IMR-90 (cell line): Measurements from ENCODE around the gene ATP9B. TPM values are rescaled to one million over a fixed set of nuclear protein-coding genes. Genes with fewer than 3 reads are reported as not detected.

Experiments used
- ATAC-seq: fragments of 200-7000 bp; cut with Tn5 transposase; 2 replicates; pipeline ENCODE4 v1.9.1; 2020; ENCODE audit warnings: low read depth, mild to moderate bottlenecking, moderate library complexity
- BruUV-seq: library from RNA; stranded (reverse); fragments of 400-500 nt; replicated peaks from 2 replicates; lab custom pipeline; 2021; lab: Mats Ljungman, UMichigan
- CTCF ChIA-PET: fragments of 300-600 bp; formaldehyde crosslinking; extraction: SDS; loops from one replicate; lab custom pipeline; 2021; ENCODE audit warnings: antibody characterized with exemption; lab: Yijun Ruan, JAX
- POLR2A ChIA-PET: fragments of 300-600 bp; sonication (Branson Sonifier 250); formaldehyde crosslinking; loops from one replicate; lab custom pipeline; 2022; ENCODE audit warnings: antibody characterized with exemption; ENCODE audit not compliant: unreplicated experiment; lab: Charles Lee
- DNase-seq: peaks from one replicate; pipeline ENCODE4 v3.0.0; 2013
- H2AFZ ChIP-seq: replicated peaks from 2 replicates; pipeline ENCODE3; 2013; ENCODE audit warnings: low read length, mild to moderate bottlenecking; ENCODE audit not compliant: poor library complexity
- H2AK5ac ChIP-seq: 2 replicates; pipeline ENCODE4 v1.6.1; 2013; ENCODE audit warnings: low read depth, low read length, inconsistent platforms
- H2AK9ac ChIP-seq: replicated peaks from 2 replicates; pipeline ENCODE3; 2013; ENCODE audit warnings: mild to moderate bottlenecking, low read depth, low read length, moderate library complexity; ENCODE audit not compliant: poor library complexity
- H2BK120ac ChIP-seq: 2 replicates; pipeline ENCODE4 v1.6.1; 2013; ENCODE audit warnings: low read depth, low read length, inconsistent platforms
- H2BK15ac ChIP-seq: 3 replicates; pipeline ENCODE4 v1.6.1; 2013; ENCODE audit warnings: low read depth, low read length, inconsistent platforms
- H2BK20ac ChIP-seq: 2 replicates; pipeline ENCODE4 v1.6.1; 2013; ENCODE audit warnings: low read depth, mild to moderate bottlenecking, inconsistent platforms, low read length, moderate library complexity
- H2BK5ac ChIP-seq: 2 replicates; pipeline ENCODE4 v1.6.1; 2013; ENCODE audit warnings: mild to moderate bottlenecking, low read depth, low read length, inconsistent platforms; ENCODE audit not compliant: poor library complexity, severe bottlenecking
- H3K14ac ChIP-seq: replicated peaks from 2 replicates; pipeline ENCODE4 v1.6.1; 2013; ENCODE audit warnings: low read depth, low read length, inconsistent platforms
- H3K18ac ChIP-seq: 2 replicates; pipeline ENCODE4 v1.6.1; 2013; ENCODE audit warnings: low read depth, low read length, control low read depth
- H3K23ac ChIP-seq: 2 replicates; pipeline ENCODE4 v1.6.1; 2013; ENCODE audit warnings: low read depth, low read length, inconsistent platforms
- H3K27ac ChIP-seq: 2 replicates; pipeline ENCODE4 v1.5.1; 2013; ENCODE audit warnings: mild to moderate bottlenecking, control low read depth, low read length; ENCODE audit not compliant: insufficient read depth
- H3K27me3 ChIP-seq: 2 replicates; pipeline ENCODE4 v1.6.1; 2013; ENCODE audit warnings: low read length; ENCODE audit not compliant: control insufficient read depth, insufficient read depth
- H3K36me3 ChIP-seq: 2 replicates; pipeline ENCODE4 v1.6.1; 2013; ENCODE audit warnings: low read length, mixed read lengths; ENCODE audit not compliant: control insufficient read depth, insufficient read depth
- H3K4ac ChIP-seq: 2 replicates; pipeline ENCODE4 v1.6.1; 2013; ENCODE audit warnings: low read depth, low read length, inconsistent platforms
- H3K4me1 ChIP-seq: 2 replicates; pipeline ENCODE4 v1.6.1; 2013; ENCODE audit warnings: low read length, mixed read lengths; ENCODE audit not compliant: control insufficient read depth, insufficient read depth
- H3K4me2 ChIP-seq: 2 replicates; pipeline ENCODE4 v1.6.1; 2013; ENCODE audit warnings: low read depth, mild to moderate bottlenecking, control low read depth, low read length, moderate library complexity
- H3K4me3 ChIP-seq: 2 replicates; pipeline ENCODE4 v1.5.1; 2013; ENCODE audit warnings: low read depth, mild to moderate bottlenecking, control low read depth, low read length, moderate library complexity; ENCODE audit not compliant: insufficient read depth
- H3K56ac ChIP-seq: 2 replicates; pipeline ENCODE4 v1.6.1; 2013; ENCODE audit warnings: low read length, inconsistent platforms; ENCODE audit not compliant: insufficient read depth; ENCODE audit errors: extremely low read depth
- H3K79me1 ChIP-seq, 2 experiments: 2 replicates each; pipeline ENCODE4 v1.6.1; 2013; ENCODE audit warnings: low read length in 2 of 2, inconsistent platforms in 1 of 2, low read depth in 1 of 2
- H3K9ac ChIP-seq: 2 replicates; pipeline ENCODE4 v1.6.1; 2013; ENCODE audit warnings: low read depth, low read length, control low read depth
- H3K9me1 ChIP-seq: 2 replicates; pipeline ENCODE4 v1.6.1; 2013; ENCODE audit warnings: low read length, inconsistent platforms; ENCODE audit not compliant: insufficient read depth
- H3K9me3 ChIP-seq: 2 replicates; pipeline ENCODE4 v1.6.1; 2013; ENCODE audit warnings: low read length; ENCODE audit not compliant: control insufficient read depth, insufficient read depth
- H4K20me1 ChIP-seq: 2 replicates; pipeline ENCODE4 v1.6.1; 2013; ENCODE audit warnings: low read length, inconsistent platforms; ENCODE audit not compliant: insufficient read depth
- H4K5ac ChIP-seq: 2 replicates; pipeline ENCODE4 v1.6.1; 2013; ENCODE audit warnings: mild to moderate bottlenecking, low read depth, low read length, control low read depth
- H4K8ac ChIP-seq, 2 experiments: 2 replicates each; pipeline ENCODE4 v1.6.1; 2013; ENCODE audit warnings: low read depth in 2 of 2, low read length in 2 of 2, control low read depth in 1 of 2, inconsistent platforms in 1 of 2
- H4K91ac ChIP-seq: 2 replicates; pipeline ENCODE4 v1.6.1; 2013; ENCODE audit warnings: low read depth, low read length, inconsistent platforms; ENCODE audit not compliant: insufficient read depth
- CHD1 ChIP-seq: IDR thresholded peaks from 2 replicates; pipeline ENCODE4 v1.6.1; 2012; ENCODE audit warnings: low read depth, low read length, improper control_type of control experiment
- FOS ChIP-seq: fragments of 150-350 bp; IDR thresholded peaks from 2 replicates; pipeline ENCODE4 v1.6.1; 2016; ENCODE audit warnings: low read depth, low read length
- MAZ ChIP-seq: IDR thresholded peaks from 2 replicates; pipeline ENCODE4 v1.6.1; 2012; ENCODE audit warnings: low read depth, mild to moderate bottlenecking, low read length, improper control_type of control experiment, moderate library complexity, borderline replicate concordance
- MXI1 ChIP-seq: IDR thresholded peaks from 2 replicates; pipeline ENCODE4 v1.6.1; 2012; ENCODE audit warnings: low read depth, mild to moderate bottlenecking, low read length, moderate library complexity, borderline replicate concordance
- NFE2L2 ChIP-seq: fragments of 150-350 bp; IDR thresholded peaks from 2 replicates; pipeline ENCODE4 v1.6.1; 2016; ENCODE audit warnings: low read depth, mild to moderate bottlenecking, low read length
- POLR2A ChIP-seq: IDR thresholded peaks from 2 replicates; pipeline ENCODE4 v1.6.1; 2012; ENCODE audit warnings: mild to moderate bottlenecking, low read depth, low read length
- RAD21 ChIP-seq: IDR thresholded peaks from 2 replicates; pipeline ENCODE4 v1.6.1; 2012; ENCODE audit warnings: low read length, improper control_type of control experiment
- RCOR1 ChIP-seq: IDR thresholded peaks from 2 replicates; pipeline ENCODE4 v1.6.1; 2012; ENCODE audit warnings: mild to moderate bottlenecking, low read length, improper control_type of control experiment; ENCODE audit not compliant: insufficient replicate concordance
- WGBS, 2 experiments: methylation state at CpG; one replicate each; pipeline versions ENCODE4 v1.1.5 to v1.1.7; 2013; ENCODE audit warnings: missing lambda C conversion rate in 2 of 2; ENCODE audit not compliant: insufficient read length in 1 of 2; ENCODE audit errors: extremely low coverage in 2 of 2; 5-methylcytosine and 5-hydroxymethylcytosine counted together
- dilution Hi-C: fragments of 300-500 bp; cut with HindIII; formaldehyde crosslinking; loops from one replicate; pipeline ENCODE4 v1.14.3; 2018; ENCODE audit warnings: low sequenced_read_pairs; ENCODE audit not compliant: unreplicated experiment
- in situ Hi-C: fragments of 300-500 bp; cut with MboI; formaldehyde crosslinking; loops from 3 replicates; pipeline ENCODE4 v1.14.3; 2019; ENCODE audit warnings: low sequenced_read_pairs, inconsistent platforms, mixed read lengths
- intact Hi-C: fragments of 100-400 bp; cut with micrococcal nuclease; formaldehyde crosslinking; loops from 2 replicates; pipeline ENCODE4 v1.10.0; 2022
- polyA plus RNA-seq, 3 experiments: library from polyadenylated mRNA; depleted of rRNA; stranded (reverse); fragments of >200 nt; gene quantifications; 2 replicates each; pipeline ENCODE4 v1.2.3, GENCODE V29; 2012; ENCODE audit warnings: low replicate concordance in 1 of 3
- total RNA-seq: library from RNA; depleted of rRNA; stranded (reverse); fragments of >200 nt; gene quantifications from 2 replicates; pipeline ENCODE4 v1.2.3, GENCODE V29; 2012
- TF ChIP-seq, protein P1 (sequence below): fragments of 150-350 bp; IDR thresholded peaks from 2 replicates; pipeline ENCODE4 v1.6.1; 2017; ENCODE audit warnings: mild to moderate bottlenecking, antibody characterized with exemption, low read length, low read depth
- TF ChIP-seq, protein P2 (sequence below): conservative IDR thresholded peaks from 2 replicates; pipeline ENCODE4 v1.5.1; 2012; ENCODE audit warnings: mild to moderate bottlenecking, low read depth, low read length, improper control_type of control experiment

The ATP9B gene
- total and polyA plus RNA-seq, 2 of the 4 experiments (the other 2 are of a cell fraction): 11.0 to 11.5 TPM

DNA sequence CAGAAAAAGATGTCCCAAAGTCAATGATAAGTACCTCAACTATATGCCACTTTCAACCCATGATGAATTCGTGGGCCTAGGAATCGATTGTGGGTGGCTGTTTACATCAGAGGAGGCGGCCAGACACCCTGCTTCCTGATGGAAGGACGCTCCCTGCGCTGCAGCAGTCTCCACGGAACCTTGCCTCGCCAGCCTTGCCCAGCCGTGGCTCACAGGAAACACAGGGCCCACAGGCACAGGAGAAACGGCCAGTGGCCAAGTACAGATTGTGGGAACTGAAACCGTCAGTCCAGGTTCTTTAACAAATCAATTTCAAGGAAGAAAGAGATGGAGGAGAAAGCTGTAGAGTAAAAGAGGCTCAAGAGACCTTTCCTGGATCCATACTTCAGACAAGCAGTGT lies 225.0 kb downstream of the ATP9B start:
- no peak overlapping the region for H3K4me3 ChIP-seq
- H2BK120ac ChIP-seq: no peak overlapping the region
- no peak overlapping the region for H2AK5ac ChIP-seq
- H3K9me1 ChIP-seq: no peaks in the 10 kb centered on the region
- no peaks in the 10 kb centered on the region for H3K4me1 ChIP-seq
- no peak overlapping the region for H3K14ac ChIP-seq
- no TSS peak for BruUV-seq
- DNase-seq: no peak
- H2AFZ ChIP-seq: no peak overlapping the region
- H3K4me2 ChIP-seq: no peak overlapping the region
- no peak overlapping the region for H3K27ac ChIP-seq
- H4K20me1 ChIP-seq: no peaks in the 10 kb centered on the region
- 0 out of 2 replicates have a peak, but pooled peaks cover 5% of the 10 kb centered on the region for H3K36me3 ChIP-seq
- H2AK9ac ChIP-seq: no peak overlapping the region
- TF ChIP-seq RAD21 (no peak), MXI1 (no peak), CHD1 (no peak), FOS (no peak), POLR2A (no peak), MAZ (no peak), NFE2L2 (no peak), RCOR1 (no peak)
- TF ChIP-seq, protein P1, sequence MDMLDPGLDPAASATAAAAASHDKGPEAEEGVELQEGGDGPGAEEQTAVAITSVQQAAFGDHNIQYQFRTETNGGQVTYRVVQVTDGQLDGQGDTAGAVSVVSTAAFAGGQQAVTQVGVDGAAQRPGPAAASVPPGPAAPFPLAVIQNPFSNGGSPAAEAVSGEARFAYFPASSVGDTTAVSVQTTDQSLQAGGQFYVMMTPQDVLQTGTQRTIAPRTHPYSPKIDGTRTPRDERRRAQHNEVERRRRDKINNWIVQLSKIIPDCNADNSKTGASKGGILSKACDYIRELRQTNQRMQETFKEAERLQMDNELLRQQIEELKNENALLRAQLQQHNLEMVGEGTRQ: no peak
- TF ChIP-seq, protein P2, sequence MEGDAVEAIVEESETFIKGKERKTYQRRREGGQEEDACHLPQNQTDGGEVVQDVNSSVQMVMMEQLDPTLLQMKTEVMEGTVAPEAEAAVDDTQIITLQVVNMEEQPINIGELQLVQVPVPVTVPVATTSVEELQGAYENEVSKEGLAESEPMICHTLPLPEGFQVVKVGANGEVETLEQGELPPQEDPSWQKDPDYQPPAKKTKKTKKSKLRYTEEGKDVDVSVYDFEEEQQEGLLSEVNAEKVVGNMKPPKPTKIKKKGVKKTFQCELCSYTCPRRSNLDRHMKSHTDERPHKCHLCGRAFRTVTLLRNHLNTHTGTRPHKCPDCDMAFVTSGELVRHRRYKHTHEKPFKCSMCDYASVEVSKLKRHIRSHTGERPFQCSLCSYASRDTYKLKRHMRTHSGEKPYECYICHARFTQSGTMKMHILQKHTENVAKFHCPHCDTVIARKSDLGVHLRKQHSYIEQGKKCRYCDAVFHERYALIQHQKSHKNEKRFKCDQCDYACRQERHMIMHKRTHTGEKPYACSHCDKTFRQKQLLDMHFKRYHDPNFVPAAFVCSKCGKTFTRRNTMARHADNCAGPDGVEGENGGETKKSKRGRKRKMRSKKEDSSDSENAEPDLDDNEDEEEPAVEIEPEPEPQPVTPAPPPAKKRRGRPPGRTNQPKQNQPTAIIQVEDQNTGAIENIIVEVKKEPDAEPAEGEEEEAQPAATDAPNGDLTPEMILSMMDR: no peak
- WGBS, 2 experiments: no CpG with 5 or more reads among the region's 10 CpGs
- no peak overlapping the region for H4K8ac ChIP-seq
- intact Hi-C loops (no loop called here), in situ Hi-C loops (no loop called here), dilution Hi-C loops (no loop called here)
- ChIA-PET POLR2A (no interaction called here), CTCF (no interaction called here)
- no peaks in the 10 kb centered on the region for H3K27me3 ChIP-seq
- H3K23ac ChIP-seq: no peak overlapping the region
- H3K56ac ChIP-seq: no peak overlapping the region
- ATAC-seq: no peak
- no peak overlapping the region for H3K18ac ChIP-seq
- H4K91ac ChIP-seq: no peak overlapping the region
- H3K4ac ChIP-seq: no peak overlapping the region
- H2BK15ac ChIP-seq: no peak overlapping the region
- H3K79me1 ChIP-seq: no peaks in the 10 kb centered on the region
- H2BK20ac ChIP-seq: no peak overlapping the region
- no peaks in the 10 kb centered on the region for H3K9me3 ChIP-seq
- H4K5ac ChIP-seq: no peak overlapping the region
- H2BK5ac ChIP-seq: no peak overlapping the region
- no peak overlapping the region for H3K9ac ChIP-seq
